Natural killer cell (primary cell): ENCODE data around the gene RAB39A. TPM values are rescaled to one million over a fixed set of nuclear protein-coding genes. Genes with fewer than 3 reads are reported as not detected.
A peak's percentile ranks its signal among the peaks of the same experiment; 100 is the strongest.

Source experiments
- ATAC-seq, 3 donors: fragments of 150-1000 bp in 2 of 3; fragments of 200-7000 bp in 1 of 3; cut with Tn5 transposase; 1 replicate in 1 of 3; 2 replicates in 2 of 3; pipeline ENCODE4 v1.10.0; 2021; ENCODE audit warnings: mild to moderate bottlenecking in 2 of 3, moderate library complexity in 2 of 3
- DNase-seq, 2 donors: peaks; one replicate each; pipeline versions ENCODE4 v3.0.0 to v3.0.0-alpha.2; 2013 to 2021; ENCODE audit warnings: mixed read lengths in 1 of 2
- H3K27ac ChIP-seq: one replicate; pipeline ENCODE4 v1.5.1; 2013; ENCODE audit warnings: mild to moderate bottlenecking, low read length
- H3K27me3 ChIP-seq: one replicate; pipeline ENCODE4 v1.6.1; 2013; ENCODE audit warnings: low read length; ENCODE audit not compliant: control insufficient read depth, insufficient read depth
- H3K36me3 ChIP-seq: one replicate; pipeline ENCODE4 v1.6.1; 2013; ENCODE audit warnings: low read length; ENCODE audit not compliant: control insufficient read depth, insufficient read depth
- H3K4me1 ChIP-seq: one replicate; pipeline ENCODE4 v1.6.1; 2013; ENCODE audit warnings: low read length; ENCODE audit not compliant: control insufficient read depth, insufficient read depth
- H3K4me3 ChIP-seq: one replicate; pipeline ENCODE4 v1.5.1; 2013; ENCODE audit warnings: low read length
- H3K9me3 ChIP-seq: one replicate; pipeline ENCODE4 v1.6.1; 2013; ENCODE audit warnings: low read length; ENCODE audit not compliant: control insufficient read depth, insufficient read depth
- H3K27ac Mint-ChIP-seq, 2 donors: one replicate each; pipeline ENCODE4 v1.8.0; 2022; ENCODE audit warnings: mild to moderate bottlenecking in 2 of 2, mixed read lengths in 2 of 2, moderate library complexity in 1 of 2
- H3K27me3 Mint-ChIP-seq, 2 donors: one replicate each; pipeline ENCODE4 v1.8.0; 2022; ENCODE audit warnings: low read depth in 2 of 2, mixed read lengths in 2 of 2
- H3K36me3 Mint-ChIP-seq: one replicate; pipeline ENCODE4 v1.8.0; 2022; ENCODE audit warnings: mixed read lengths
- H3K4me1 Mint-ChIP-seq, 2 donors: one replicate each; pipeline ENCODE4 v1.8.0; 2022; ENCODE audit warnings: mixed read lengths in 2 of 2
- H3K4me3 Mint-ChIP-seq: one replicate; pipeline ENCODE4 v1.8.0; 2022; ENCODE audit warnings: mild to moderate bottlenecking, moderate library complexity, mixed read lengths
- H3K9me3 Mint-ChIP-seq, 2 donors: one replicate each; pipeline ENCODE4 v1.8.0; 2022; ENCODE audit warnings: mixed read lengths in 2 of 2
- CTCF ChIP-seq: fragments of 200-600 bp; IDR thresholded peaks from one replicate; pipeline ENCODE4 v1.8.0; 2022; ENCODE audit warnings: antibody characterized with exemption
- WGBS: methylation state at CpG from one replicate; pipeline ENCODE4 v1.1.7; 2013; ENCODE audit warnings: missing lambda C conversion rate; ENCODE audit not compliant: insufficient coverage; 5-methylcytosine and 5-hydroxymethylcytosine counted together
- intact Hi-C: fragments of 100-400 bp; cut with micrococcal nuclease; formaldehyde crosslinking; loops from one replicate; pipeline ENCODE4 v1.14.2; 2022
- total RNA-seq, 4 donors: library from RNA; stranded (reverse); fragments of 120-200 nt in 1 of 4; gene quantifications; one replicate each; pipeline versions ENCODE4 v1.2.3 to v1.2.4, GENCODE V29; 2013 to 2022

The RAB39A gene
- total RNA-seq, 3 donors from 2014 or later (not counting 1 experiment from before 2014, with no cell fraction given): 0.14 to 0.20 TPM; not detected in 1

GRCh38 chr11:108007819-108008218 lies 79.6 kb downstream of the RAB39A start:
- Mint-ChIP-seq H3K27ac (peak overlapping the region; percentile 98), H3K36me3 (no peaks in the 10 kb centered on the region), H3K9me3 (no peaks in the 10 kb centered on the region), H3K27me3 (peaks cover 0 to 3% of the 10 kb centered on the region in 2 donors), H3K4me3 (peak overlapping the region; percentile 99), H3K4me1 (peaks cover 21 to 25% of the 10 kb centered on the region in 2 donors)
- Histone ChIP-seq H3K4me3 (no peak overlapping the region), H3K27ac (no peak overlapping the region), H3K27me3 (no peaks in the 10 kb centered on the region), H3K9me3 (no peaks in the 10 kb centered on the region), H3K4me1 (peaks cover 3% of the 10 kb centered on the region), H3K36me3 (no peaks in the 10 kb centered on the region)
- intact Hi-C loops: loop anchor here (2.0 kb wide), 1 partner anchor 459 kb away; the partner anchor contains the start of gene C11orf65
- no peak for TF ChIP-seq CTCF
- 96% methylated on average over 18 of the region's 18 CpGs for WGBS
- ATAC-seq: no peak
- DNase-seq: no peak

GRCh38 chr11:108008656-108009496 lies 80.6 kb downstream of the RAB39A start, which contains the start of gene CUL5:
Gene CUL5, plus strand, starts transcription at chr11:108008898. Its CDS starts 451 bp downstream, at chr11:108009349.
- peak within 1 kb of the TSS; percentile 90 for H3K4me3 ChIP-seq
- H3K4me1 Mint-ChIP-seq: peaks cover 21 to 25% of the 10 kb centered on the region in 2 donors
- no peaks in the 10 kb centered on the region for H3K36me3 Mint-ChIP-seq
- ATAC-seq: peak; percentile 81 to 92 (median 88)
- H3K36me3 ChIP-seq: no peaks in the 10 kb centered on the region
- peak; percentile 72 for TF ChIP-seq CTCF
- H3K27ac ChIP-seq: peak within 1 kb of the TSS; percentile 93
- intact Hi-C loops: loop anchor here (2.0 kb wide), 1 partner anchor 458 kb away; the partner anchor contains the start of gene C11orf65
- peak; percentile 88 to 95 for DNase-seq
- WGBS: under 1% methylated on average over 72 of the region's 72 CpGs
- H3K27ac Mint-ChIP-seq: peak within 1 kb of the TSS; percentile 98
- H3K4me3 Mint-ChIP-seq: peak within 1 kb of the TSS; percentile 99
- peaks cover 3% of the 10 kb centered on the region for H3K4me1 ChIP-seq
- H3K9me3 Mint-ChIP-seq: no peaks in the 10 kb centered on the region
- no peaks in the 10 kb centered on the region for H3K27me3 ChIP-seq
- H3K9me3 ChIP-seq: no peaks in the 10 kb centered on the region
- H3K27me3 Mint-ChIP-seq: no peaks in the 10 kb centered on the region

- no peaks in the 10 kb centered on the region for H3K27me3 Mint-ChIP-seq
- no peaks in the 10 kb centered on the region for H3K36me3 Mint-ChIP-seq
- WGBS: 3% methylated on average over 31 of the region's 31 CpGs
- peaks cover 21 to 25% of the 10 kb centered on the region in 2 donors for H3K4me1 Mint-ChIP-seq
- no peaks in the 10 kb centered on the region for H3K9me3 Mint-ChIP-seq
- peaks cover 3% of the 10 kb centered on the region for H3K4me1 ChIP-seq
- no peaks in the 10 kb centered on the region for H3K36me3 ChIP-seq
- peak overlapping the region; percentile 93 for H3K27ac ChIP-seq
- H3K4me3 Mint-ChIP-seq: peak overlapping the region; percentile 99
- peak overlapping the region; percentile 98 for H3K27ac Mint-ChIP-seq
- no peak for TF ChIP-seq CTCF
- no peak for DNase-seq
- H3K4me3 ChIP-seq: peak overlapping the region; percentile 90
- intact Hi-C loops: loop anchor here (2.0 kb wide), 1 partner anchor 457 kb away; the partner anchor contains the start of gene C11orf65
- no peaks in the 10 kb centered on the region for H3K9me3 ChIP-seq
- peak in 1 of 3 donors; percentile 8 for ATAC-seq
- no peaks in the 10 kb centered on the region for H3K27me3 ChIP-seq
Measured at GRCh38 chr11:108009497-108010370, 81.5 kb downstream of the RAB39A start.
